Stomach smooth muscle (tissue), 2 donors: ENCODE measurements around the gene CEP128.

Source experiments
- H3K27ac ChIP-seq: one replicate; pipeline ENCODE4 v1.7.0; 2013; ENCODE audit warnings: mild to moderate bottlenecking, low read length, inconsistent platforms
- H3K27me3 ChIP-seq, 2 donors: one replicate each; pipeline ENCODE4 v1.7.0; 2013; ENCODE audit warnings: low read length in 2 of 2; ENCODE audit not compliant: insufficient read depth in 2 of 2, control insufficient read depth in 1 of 2
- H3K36me3 ChIP-seq, 2 donors: one replicate each; pipeline ENCODE4 v1.7.0; 2013; ENCODE audit warnings: low read length in 2 of 2; ENCODE audit not compliant: control insufficient read depth in 2 of 2, insufficient read depth in 2 of 2
- H3K4me1 ChIP-seq: one replicate; pipeline ENCODE4 v1.7.0; 2013; ENCODE audit warnings: low read length; ENCODE audit not compliant: control insufficient read depth, insufficient read depth
- H3K4me3 ChIP-seq, 2 donors: one replicate each; pipeline ENCODE4 v1.7.0; 2013; ENCODE audit warnings: low read length in 2 of 2
- H3K9ac ChIP-seq, 2 donors: one replicate each; pipeline ENCODE4 v1.7.0; 2013; ENCODE audit warnings: low read length in 2 of 2, mild to moderate bottlenecking in 1 of 2
- H3K9me3 ChIP-seq, 2 donors: one replicate each; pipeline ENCODE4 v1.7.0; 2013; ENCODE audit warnings: low read length in 2 of 2; ENCODE audit not compliant: control insufficient read depth in 2 of 2
- donor health status: healthy.
- donor health status: Pancreatic carcinoma.

The CEP128 gene

DNA sequence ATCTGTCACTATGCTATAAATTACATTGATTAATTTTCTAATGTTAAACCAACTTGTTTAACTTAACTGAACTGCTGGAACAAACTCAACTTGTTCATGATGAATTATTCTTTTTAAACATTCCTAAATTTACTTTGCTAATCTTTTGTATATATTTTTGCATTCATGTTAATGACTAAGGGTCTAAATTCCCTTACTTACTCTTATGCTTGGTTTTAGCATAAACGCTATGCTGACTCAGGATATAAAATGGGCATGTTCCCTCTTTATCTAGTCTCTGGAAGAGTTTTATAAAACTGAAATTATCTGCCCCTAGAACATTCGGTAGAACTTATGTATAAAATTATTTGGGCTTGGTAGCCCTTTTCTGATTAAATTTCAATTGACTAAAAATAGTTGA is 387.4 kb downstream of the CEP128 start:
- no peak overlapping the region for H3K27ac ChIP-seq
- no peaks in the 10 kb centered on the region for H3K27me3 ChIP-seq
- H3K4me3 ChIP-seq: no peak overlapping the region
- no peaks in the 10 kb centered on the region for H3K9me3 ChIP-seq
- H3K9ac ChIP-seq: no peak overlapping the region
- no peaks in the 10 kb centered on the region for H3K36me3 ChIP-seq
- H3K4me1 ChIP-seq: no peaks in the 10 kb centered on the region

DNA sequence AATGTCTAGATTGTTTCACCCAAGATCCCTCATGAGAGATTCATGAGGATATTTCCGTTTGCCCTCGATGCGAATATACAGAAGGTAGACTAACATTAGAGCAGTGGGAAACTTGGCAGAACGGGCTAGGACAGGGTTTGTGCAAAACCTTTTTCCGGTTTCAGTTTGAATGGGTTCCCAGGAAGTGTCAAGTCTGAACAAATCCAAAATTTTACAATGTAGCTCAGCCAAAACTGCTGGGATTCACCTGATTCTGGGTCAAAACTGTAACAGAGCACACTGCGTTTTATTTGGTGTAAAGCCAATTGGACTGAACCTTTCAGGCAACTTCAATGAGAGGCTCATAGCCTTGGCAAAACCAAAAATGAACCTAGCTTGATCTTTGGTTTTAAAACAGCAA is 392.4 kb downstream of the CEP128 start:
- H3K9me3 ChIP-seq: no peaks in the 10 kb centered on the region
- H3K4me1 ChIP-seq: no peaks in the 10 kb centered on the region
- H3K36me3 ChIP-seq: no peaks in the 10 kb centered on the region
- H3K4me3 ChIP-seq: no peak overlapping the region
- no peak overlapping the region for H3K27ac ChIP-seq
- H3K27me3 ChIP-seq: no peaks in the 10 kb centered on the region
- no peak overlapping the region for H3K9ac ChIP-seq

DNA sequence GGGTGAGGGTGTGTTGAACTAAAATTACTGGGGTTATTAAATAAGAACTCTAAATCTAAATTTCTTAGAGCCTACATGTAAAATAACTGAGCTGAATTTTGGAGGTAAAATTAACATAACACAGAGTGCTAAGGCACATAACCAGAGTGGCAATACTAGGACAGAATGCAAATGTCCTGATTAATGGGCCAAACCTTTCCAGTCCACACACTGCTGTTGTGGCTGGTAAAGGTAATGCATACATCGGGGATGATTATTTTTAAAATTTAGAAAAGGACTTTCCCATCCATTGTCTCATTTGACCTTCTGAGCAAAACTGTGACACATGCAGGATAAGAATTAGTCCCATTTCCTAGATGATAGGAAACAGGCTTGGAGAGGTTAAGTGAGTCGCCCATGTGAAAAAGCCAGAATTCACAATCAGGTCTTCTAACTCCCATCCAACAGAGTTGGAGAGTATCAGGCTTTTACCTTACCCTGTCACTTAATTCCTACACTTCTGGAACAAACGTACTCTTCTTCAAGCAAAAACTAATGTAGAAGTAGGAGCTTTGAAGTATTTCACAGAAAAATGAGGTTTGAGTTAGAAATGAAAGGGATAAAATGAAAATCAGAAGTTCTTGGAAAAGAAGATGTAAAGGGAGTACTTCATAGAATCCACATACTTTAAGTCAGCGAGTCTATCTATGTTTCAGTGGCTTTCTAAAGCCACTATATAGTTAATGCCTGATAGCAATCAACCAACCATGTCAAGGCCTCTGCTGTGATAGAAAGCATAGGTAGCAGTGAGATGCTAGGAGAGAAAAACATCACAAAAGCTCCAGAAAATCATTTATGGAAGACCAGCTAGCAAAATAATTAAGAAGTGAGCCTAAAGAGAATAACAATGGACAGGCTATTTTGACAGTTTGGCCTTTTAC is 395.3 kb downstream of the CEP128 start:
- Histone ChIP-seq H3K4me3 (no peak overlapping the region), H3K9me3 (no peaks in the 10 kb centered on the region), H3K27me3 (no peaks in the 10 kb centered on the region), H3K36me3 (no peaks in the 10 kb centered on the region), H3K9ac (no peak overlapping the region), H3K4me1 (no peaks in the 10 kb centered on the region), H3K27ac (no peak overlapping the region)

DNA sequence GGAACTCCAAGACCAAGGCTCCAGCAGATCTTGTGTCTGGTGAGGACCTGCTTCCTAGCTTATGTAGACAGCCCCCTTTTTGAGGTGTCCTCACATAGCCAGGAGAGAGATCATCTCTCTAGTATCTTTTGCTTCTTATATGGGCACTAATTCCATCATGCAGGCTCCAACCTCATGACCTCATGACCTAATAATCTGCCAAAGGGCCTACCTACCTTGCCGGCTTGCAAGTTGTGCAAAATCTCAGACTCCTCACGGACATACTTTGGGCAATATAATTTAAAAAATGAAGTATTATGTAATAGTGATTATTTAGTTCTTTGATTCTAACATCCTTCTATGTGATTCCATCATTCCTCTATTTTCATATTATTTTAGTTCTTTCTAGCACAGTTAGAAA is 397.2 kb downstream of the CEP128 start:
- H3K36me3 ChIP-seq: no peaks in the 10 kb centered on the region

DNA sequence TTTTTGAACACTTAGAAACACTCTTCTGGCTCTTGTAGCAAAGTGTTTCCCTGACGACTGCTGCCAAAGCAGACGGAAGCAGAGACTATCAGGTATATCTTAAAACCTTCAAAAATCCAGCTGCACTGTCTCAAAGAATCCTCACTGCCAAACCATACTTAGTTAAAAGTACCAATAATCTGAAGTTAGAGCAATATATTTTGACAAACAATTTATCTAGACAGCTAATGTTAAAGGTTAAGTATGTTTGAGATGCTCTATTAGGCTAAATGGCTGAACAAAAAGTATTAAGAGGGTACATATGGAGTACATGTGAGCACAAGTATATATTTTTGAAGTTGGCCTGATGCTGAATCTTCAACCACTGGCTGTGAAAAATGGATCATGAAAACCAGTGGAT is 398.3 kb downstream of the CEP128 start:
- H3K9ac ChIP-seq: no peak overlapping the region
- no peak overlapping the region for H3K4me3 ChIP-seq
- H3K9me3 ChIP-seq: no peaks in the 10 kb centered on the region
- no peaks in the 10 kb centered on the region for H3K36me3 ChIP-seq
- no peak overlapping the region for H3K27ac ChIP-seq
- no peaks in the 10 kb centered on the region for H3K4me1 ChIP-seq
- no peaks in the 10 kb centered on the region for H3K27me3 ChIP-seq

More for the DNA sequence above, 397.2 kb downstream of the CEP128 start:
- H3K9me3 ChIP-seq: no peaks in the 10 kb centered on the region
- no peak overlapping the region for H3K4me3 ChIP-seq
- H3K27me3 ChIP-seq: no peaks in the 10 kb centered on the region
- no peaks in the 10 kb centered on the region for H3K4me1 ChIP-seq
- no peak overlapping the region for H3K27ac ChIP-seq
- H3K9ac ChIP-seq: no peak overlapping the region

DNA sequence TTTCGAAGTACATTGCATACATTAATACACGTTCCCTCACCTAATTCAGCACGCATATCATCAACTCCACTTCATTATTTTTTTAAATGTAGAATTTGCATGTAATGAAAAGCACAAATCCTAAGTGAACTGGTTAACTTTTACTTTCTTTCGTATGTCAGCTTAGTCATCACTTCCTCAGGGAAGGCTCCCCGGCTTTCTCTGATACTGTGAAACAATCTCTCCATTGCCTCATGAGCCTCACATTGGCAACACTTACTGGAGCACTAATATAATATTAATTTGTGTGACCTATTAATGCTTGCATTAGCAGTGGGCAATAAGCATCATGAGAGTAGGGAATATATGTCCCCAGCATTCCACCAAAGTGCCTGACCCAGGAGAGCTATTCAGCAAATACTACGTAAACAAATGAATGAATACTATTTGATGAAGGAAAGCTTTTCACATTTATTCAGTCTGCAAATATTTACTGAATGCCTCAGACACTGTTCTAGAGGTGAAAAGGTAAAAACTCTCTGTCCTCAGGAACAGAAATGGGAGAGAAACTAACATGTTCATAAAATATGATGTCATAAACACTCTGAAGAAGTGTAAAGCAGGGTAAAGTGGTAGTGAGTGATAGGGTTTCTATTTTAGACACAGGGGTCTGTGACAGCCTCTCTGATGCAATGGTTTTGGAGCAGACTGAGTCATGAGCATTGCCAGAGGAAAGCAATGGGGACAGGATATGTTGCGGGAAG is 402.7 kb downstream of the CEP128 start:
- H3K9me3 ChIP-seq: no peaks in the 10 kb centered on the region
- no peaks in the 10 kb centered on the region for H3K4me1 ChIP-seq
- no peaks in the 10 kb centered on the region for H3K36me3 ChIP-seq
- H3K4me3 ChIP-seq: no peak overlapping the region
- H3K9ac ChIP-seq: no peak overlapping the region
- H3K27ac ChIP-seq: no peak overlapping the region
- H3K27me3 ChIP-seq: no peaks in the 10 kb centered on the region

DNA sequence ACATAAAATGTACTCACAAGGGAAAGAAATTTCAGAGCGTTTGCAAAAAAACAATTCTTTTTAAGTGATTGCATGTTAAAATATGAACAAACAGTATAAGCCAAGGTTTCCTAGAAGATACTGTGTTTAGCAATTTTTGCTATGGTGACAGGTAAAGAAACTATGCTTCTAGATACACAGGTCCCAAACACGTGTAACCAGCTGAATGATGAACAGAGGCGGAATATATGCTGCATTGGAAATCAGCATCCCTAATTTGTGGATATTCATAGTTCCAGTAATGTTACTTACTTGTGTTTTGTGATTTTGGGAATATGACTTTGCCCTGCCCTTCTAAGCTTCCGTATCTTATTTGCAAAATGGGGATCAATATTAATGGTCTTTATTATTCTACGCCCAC is 403.9 kb downstream of the CEP128 start:
- Histone ChIP-seq H3K27me3 (no peaks in the 10 kb centered on the region), H3K9me3 (no peaks in the 10 kb centered on the region), H3K36me3 (no peaks in the 10 kb centered on the region), H3K27ac (no peak overlapping the region), H3K4me3 (no peak overlapping the region), H3K4me1 (no peaks in the 10 kb centered on the region), H3K9ac (no peak overlapping the region)

DNA sequence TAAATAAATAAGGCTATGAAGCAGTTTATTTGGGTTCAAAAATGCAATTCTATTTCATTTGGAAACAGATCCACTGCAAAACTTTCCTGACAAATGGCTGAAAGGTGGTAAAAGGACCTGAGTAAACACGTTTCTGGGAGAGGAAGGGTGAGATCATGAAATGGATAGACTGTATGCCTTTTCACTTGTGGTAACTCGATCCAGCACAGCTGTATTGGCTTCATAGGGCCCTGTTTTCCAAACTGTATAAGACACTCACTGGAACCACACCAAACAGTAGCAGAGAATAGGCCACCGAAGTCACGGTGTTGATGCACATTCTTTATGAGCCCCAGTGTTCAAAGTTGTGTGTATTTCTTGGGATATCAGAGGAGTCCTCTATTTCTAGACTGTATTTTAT is 405.1 kb downstream of the CEP128 start:
- H3K27me3 ChIP-seq: no peaks in the 10 kb centered on the region
- no peak overlapping the region for H3K9ac ChIP-seq
- no peaks in the 10 kb centered on the region for H3K36me3 ChIP-seq
- H3K4me3 ChIP-seq: no peak overlapping the region
- H3K27ac ChIP-seq: no peak overlapping the region
- no peaks in the 10 kb centered on the region for H3K9me3 ChIP-seq
- H3K4me1 ChIP-seq: no peaks in the 10 kb centered on the region

DNA sequence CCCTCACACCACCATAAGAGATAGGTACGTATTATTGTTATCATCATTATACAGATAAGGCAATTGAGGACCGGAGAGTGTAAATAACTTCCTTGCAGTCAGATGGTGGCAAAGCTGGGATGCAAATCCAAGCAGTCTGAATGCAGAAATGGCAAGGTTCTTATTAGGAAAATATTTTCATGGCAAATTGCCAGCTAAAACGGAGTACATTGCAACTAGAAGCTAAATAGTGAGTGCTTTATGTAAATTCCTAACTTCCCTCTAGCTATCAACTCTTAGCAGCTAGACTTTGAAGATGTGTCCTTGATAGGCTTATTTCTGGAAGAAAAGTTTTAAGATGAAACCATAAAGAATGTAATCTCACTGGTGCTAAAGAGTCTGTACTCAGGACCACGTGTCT is 406.4 kb downstream of the CEP128 start:
- Histone ChIP-seq H3K9ac (no peak overlapping the region), H3K27ac (no peak overlapping the region), H3K4me3 (no peak overlapping the region), H3K4me1 (no peaks in the 10 kb centered on the region), H3K36me3 (no peaks in the 10 kb centered on the region), H3K27me3 (no peaks in the 10 kb centered on the region), H3K9me3 (no peaks in the 10 kb centered on the region)

DNA sequence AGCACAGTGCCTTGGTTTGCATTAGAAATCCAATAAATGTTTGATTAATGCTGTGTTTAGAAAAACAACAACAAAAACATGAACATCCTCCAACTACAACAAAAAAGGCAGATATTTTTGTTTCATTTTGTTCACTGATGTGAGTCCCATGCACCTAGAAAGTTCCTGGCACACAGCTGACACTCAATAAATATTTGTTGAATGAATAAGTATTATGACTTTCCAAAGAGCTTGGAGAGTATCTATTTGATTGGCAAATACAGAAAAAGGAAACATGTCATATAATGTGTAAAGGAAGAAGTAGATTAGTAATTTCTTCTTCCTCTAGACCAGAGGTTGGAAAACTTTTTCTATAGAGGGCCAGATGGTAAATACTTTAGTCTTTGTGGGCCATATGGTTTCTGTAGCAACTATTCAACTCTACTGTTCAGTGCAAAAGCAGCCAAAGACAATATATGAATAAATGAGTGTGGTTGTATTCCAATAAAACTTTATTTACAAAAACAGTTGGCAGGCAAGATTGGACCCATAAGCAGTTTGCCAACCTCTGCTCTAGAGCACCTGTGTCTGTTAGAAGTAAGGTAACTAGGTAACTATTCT is 417.9 kb downstream of the CEP128 start:
- Histone ChIP-seq H3K4me3 (no peak overlapping the region), H3K27me3 (no peaks in the 10 kb centered on the region), H3K9me3 (no peaks in the 10 kb centered on the region), H3K4me1 (no peaks in the 10 kb centered on the region), H3K27ac (no peak overlapping the region), H3K9ac (no peak overlapping the region), H3K36me3 (no peaks in the 10 kb centered on the region)
